ENCODE results near the gene DPF3.
"Not testable (repeated sequence)": the region's sequence is repeated elsewhere in the genome, so short reads cannot be mapped to it uniquely, and the experiment has no call there.

Gene DPF3

GRCh38 chr14:72878746-72879145, 15.2 kb downstream of the DPF3 start:
- no peak for DNase-seq

GRCh38 chr14:72876710-72877063, 17.2 kb downstream of the DPF3 start:
- DNase-seq, result no peak

GRCh38 chr14:72876005-72876709, 17.7 kb downstream of the DPF3 start:
- DNase-seq, result no peak

- DNase-seq, result not testable (repeated sequence)
These were observed 23.0 kb downstream of the DPF3 start for GRCh38 chr14:72870878-72871277.

- DNase-seq, result no peak
These were observed 24.2 kb downstream of the DPF3 start for GRCh38 chr14:72869407-72870329.

- no peak for DNase-seq
These were observed 25.4 kb downstream of the DPF3 start for GRCh38 chr14:72868500-72868899.

- DNase-seq, result no peak
These were observed 29.1 kb downstream of the DPF3 start for GRCh38 chr14:72864712-72865365.

GRCh38 chr14:72863216-72864006, 30.5 kb downstream of the DPF3 start:
- no peak for DNase-seq

GRCh38 chr14:72856530-72857266, 37.2 kb downstream of the DPF3 start:
- no peak for DNase-seq

GRCh38 chr14:72855913-72856312, 38.0 kb downstream of the DPF3 start:
- no peak for DNase-seq

GRCh38 chr14:72852194-72852593, 41.7 kb downstream of the DPF3 start:
- DNase-seq, result no peak

GRCh38 chr14:72851635-72852034, 42.3 kb downstream of the DPF3 start:
- DNase-seq, result no peak

GRCh38 chr14:72850360-72850759, 43.5 kb downstream of the DPF3 start:
- DNase-seq, result no peak

GRCh38 chr14:72849222-72849621, 44.7 kb downstream of the DPF3 start:
- no peak for DNase-seq

- DNase-seq, result no peak
These were observed 46.2 kb downstream of the DPF3 start for GRCh38 chr14:72847721-72848120.

- DNase-seq, result no peak
These were observed 48.2 kb downstream of the DPF3 start for GRCh38 chr14:72845683-72846082.

- no peak for DNase-seq
These were observed 48.7 kb downstream of the DPF3 start for GRCh38 chr14:72845196-72845595.

GRCh38 chr14:72844524-72844923, 49.4 kb downstream of the DPF3 start:
- DNase-seq, result no peak

- DNase-seq, result no peak
These were observed 53.9 kb downstream of the DPF3 start for GRCh38 chr14:72839753-72840607.

GRCh38 chr14:72839351-72839750, 54.5 kb downstream of the DPF3 start:
- DNase-seq, result no peak

- no peak for DNase-seq
These were observed 57.8 kb downstream of the DPF3 start for GRCh38 chr14:72836085-72836484.
